HG03442 (cell line): ENCODE data around the gene ERBB4.

Experiments
- ATAC-seq: cut with Tn5 transposase; IDR thresholded peaks from one replicate; pipeline ENCODE4 v1.9.1; 2021; ENCODE audit warnings: mild to moderate bottlenecking, moderate library complexity; ENCODE audit not compliant: unreplicated experiment

Gene ERBB4

DNA sequence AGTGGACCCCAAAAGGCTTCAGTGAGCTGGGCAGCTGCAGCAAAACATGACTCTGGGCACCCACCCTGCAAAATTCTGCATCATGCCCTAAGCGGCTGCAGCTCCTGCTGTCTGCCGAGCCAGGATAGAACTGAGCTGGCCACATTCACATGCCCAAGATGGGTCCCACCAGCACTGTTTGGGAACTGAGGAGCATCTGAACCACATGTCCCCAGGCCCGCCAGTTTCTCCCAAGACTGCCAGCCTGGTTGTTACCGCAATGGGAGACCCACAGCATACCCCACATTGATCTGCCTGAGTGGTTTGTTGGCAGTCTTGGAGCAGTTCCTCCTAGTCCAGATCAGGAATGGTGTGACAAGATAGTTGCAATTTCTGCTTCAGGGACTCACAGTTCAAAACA, 1035.4 kb downstream of the ERBB4 start:
- ATAC-seq = no peak

DNA sequence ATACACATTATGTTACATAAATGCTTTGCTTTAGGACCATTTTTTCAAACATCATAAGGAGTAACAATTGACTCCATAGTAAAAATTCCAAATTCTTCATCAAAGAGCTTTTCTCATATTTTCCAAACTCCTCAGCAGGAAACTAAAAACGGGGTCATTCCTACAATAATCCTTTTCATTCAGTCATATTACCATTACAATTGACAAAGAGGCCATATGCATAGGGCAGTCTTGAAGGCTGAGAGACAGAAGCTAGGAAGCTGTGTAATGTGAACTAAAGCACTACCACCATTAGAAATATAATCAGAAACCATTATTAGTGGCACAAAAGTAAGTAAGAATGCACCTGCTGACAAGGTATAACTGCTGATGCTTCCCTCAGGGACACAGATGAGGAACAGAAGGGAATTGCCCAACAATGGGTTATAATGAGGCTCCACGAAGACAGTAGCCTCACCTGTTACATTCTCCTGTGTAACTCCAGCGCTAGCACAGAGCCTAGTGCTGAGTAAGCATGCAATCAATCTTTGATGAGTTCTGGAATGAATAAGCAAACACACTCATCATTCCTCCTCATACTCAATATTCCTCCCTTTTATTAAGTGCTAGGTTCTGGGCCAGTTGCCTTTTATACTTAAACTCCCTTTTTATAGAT, 1039.9 kb downstream of the ERBB4 start:
- no peak for ATAC-seq

DNA sequence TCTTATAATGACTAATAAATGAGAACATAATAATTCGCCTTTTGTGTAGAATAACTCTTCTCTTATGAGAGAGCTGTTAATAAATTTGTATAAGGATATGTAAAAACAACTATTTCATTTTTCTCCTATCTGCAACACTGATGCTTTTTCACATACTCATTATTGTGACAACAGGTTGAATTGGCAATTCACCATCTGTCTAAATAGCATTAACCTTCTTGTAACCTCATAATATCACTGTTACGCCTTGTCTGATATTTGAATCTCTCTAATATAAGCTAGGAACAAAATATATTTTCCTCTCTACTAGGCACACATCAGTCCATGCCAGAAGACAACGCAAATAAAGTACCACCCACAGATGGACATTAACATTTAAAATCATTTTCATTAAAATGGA, 1043.3 kb downstream of the ERBB4 start:
- ATAC-seq = no peak

DNA sequence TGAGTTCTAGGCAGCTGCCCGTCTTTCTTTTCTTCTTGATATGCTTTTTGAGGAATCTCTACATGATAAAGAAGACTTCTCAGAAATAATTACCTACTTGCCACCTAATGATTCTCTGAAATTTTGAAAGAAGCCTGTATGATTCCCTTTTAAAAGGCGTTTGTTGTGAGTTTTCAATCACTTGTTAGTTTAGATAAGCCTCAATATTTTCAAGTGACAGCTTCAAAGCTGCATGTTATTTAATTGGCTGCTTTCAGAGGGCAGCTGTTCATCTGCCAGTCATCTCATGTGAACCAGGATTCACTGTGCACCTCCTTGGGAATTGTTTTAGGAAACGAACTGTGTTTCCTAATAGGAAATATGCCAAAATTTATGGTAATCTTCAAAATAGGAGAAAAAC, 1044.1 kb downstream of the ERBB4 start:
- ATAC-seq = no peak

DNA sequence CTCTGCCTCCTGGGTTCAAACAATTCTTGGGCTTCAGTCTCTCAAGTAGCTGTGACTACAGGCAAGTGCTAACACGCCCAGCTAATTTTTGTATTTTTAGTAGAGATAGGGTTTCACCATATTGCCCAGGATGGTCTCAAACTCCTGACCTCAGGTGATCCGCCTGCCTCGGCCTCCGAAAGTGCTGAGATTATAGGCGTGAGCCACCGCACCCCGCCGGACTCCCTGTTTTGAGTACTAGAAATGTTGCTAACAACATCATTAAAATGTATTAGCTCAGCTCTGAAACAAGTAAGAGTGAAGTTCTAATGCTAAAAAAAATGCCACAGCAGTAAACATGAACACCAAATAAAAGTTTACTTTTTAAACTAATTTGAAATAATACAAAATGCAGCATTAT, 1044.5 kb downstream of the ERBB4 start:
- ATAC-seq = no peak

DNA sequence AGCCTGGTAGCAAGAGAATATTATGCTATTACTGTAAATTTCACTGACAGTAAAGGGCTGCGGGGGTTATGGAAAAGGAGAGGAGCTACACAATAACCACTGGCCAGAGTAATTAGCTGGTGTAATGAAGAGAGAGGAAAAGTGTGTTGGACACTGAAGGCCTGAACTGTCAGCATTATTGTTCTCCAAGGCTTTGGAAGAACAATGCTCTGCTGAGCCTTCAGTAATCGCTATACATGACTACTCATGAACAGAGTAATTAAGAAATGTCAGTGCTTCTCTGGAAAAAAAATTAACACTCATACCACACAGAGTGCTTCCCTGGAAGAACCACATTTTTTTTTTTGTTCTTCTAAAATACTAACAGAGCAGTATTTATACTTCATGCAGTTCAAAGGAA, 1050.9 kb downstream of the ERBB4 start:
- no peak for ATAC-seq

DNA sequence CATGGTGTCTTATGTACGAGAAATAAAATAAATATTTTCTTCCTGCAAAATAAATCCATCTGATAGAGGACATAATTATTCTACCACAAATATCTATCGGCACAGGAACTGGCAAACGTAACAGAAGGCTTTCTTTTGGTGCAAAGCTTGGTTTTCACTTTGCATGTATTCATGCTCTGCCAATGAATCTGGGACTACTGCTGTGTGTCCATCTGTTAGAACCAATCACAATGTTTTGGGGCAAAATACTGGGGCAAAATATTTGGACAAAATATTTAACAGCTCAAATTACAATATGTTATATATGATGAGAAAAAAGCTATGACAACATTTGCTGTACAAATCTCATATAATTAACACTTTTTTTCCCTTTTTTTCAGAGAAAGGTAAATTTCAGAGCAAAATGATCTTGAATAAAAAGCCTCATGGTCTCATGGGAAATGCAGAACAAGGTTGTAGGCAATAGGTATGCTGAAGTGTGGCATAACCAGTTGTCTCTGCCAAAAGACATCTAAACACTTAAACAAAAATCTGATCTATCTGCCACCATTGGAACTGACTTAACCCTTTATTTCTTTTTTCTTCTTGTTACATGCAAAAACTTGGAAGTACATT, 1059.0 kb downstream of the ERBB4 start:
- ATAC-seq = no peak

DNA sequence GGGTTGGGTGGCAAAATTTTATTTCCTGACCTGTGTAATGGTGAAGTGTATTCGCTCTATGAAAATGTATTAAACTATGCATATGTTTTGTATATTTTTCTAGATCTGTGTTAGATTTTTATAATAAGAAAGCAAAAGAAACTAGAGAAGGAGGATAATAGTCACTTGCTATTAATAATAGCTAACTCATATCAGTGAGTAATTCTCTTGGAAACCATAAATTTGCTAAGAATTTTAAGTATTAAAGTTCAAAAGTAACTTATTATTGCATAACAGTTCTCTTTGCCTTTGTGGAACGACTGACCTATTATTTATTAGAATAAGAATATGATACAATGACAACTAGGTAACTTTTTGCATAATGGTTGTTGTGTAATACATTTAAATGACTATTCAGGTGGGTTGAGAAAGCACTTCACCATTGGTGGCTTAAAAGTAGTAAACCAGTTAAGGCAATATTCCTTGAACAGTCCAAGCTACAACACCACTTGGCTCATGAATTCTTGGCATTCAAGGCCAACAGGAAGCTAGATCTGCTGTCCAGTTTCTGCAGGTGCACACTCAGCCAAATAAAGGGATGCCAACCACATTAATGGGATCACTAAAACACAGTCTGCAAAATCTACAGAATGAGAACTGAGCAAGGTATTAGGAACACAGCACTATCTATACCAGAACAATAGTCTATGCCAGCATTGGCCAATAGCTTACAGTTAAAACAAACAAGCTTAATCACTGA, 1060.9 kb downstream of the ERBB4 start:
- no peak for ATAC-seq

DNA sequence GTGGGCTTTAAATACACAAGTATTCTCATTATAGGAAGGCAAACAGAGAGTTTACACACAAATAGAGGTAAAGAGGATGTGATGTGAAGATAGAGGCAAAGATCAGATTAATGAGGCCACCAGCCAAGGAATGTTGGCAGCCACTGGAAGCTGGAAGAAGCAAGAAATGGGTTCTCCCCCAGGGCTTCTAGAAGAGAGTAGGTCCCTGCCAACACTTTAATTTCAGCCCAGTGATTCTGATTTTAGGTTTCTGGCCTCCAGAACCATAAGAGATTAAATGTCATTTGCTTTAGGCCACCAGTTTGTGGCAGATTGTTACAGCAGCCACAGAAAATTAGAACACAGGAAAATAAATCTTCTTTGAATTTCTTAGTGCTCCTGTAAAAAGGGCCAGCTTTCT, 1065.5 kb downstream of the ERBB4 start:
- no peak for ATAC-seq

DNA sequence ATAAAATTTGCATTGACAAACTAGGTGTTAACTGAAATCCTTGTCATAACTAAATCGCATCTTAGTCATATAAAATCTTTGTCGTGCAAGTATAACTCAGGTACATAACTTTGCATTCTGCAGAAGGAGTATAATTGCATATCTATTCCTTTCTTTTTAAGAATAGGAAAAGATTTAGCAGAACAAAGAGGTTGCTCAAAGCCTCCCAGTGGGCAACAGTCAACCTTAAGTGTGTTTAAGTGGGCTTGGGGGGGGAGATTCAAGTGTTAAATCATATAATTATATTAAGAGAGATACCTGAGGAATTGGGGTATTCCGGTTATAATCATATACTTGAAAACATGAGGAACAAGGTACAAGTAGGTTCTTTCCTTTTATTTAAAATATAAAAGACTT, 1068.9 kb downstream of the ERBB4 start:
- ATAC-seq = no peak

DNA sequence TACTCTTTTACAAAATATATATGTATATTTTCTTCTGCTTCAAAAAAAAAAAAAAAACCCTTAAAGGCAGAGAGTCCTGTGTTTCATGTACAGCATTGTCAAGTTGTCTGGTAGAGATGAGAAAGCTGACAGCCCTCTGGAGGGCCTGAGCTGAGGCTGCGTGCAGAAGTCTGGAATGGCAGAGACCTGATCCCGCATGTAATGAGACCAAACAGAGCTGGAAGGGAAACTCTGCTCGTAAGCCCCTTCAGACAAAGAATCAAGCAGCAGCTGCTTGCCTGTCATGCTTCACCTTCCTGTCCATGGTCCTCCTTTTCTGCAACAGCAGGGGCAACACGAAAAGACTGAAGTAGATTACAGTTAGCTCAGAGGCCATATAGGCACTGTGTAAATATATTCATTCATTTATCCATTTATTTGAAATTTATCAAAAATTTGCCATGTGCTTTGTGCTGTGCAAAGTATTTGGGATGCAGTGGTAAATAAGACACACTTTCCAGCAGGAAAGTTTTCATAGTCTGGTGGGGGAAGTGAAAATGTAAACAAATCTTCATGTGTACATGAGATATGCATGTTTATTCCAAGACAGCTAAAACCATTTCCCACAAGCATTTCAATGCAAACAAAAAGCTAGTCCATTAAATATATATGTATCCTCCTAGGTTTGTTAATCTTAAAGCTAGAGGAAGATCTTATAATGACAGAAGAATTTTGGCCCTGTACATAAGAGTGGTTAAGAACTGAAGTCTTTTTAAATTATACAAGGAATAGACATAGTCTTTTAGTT, 1069.5 kb downstream of the ERBB4 start:
- ATAC-seq = no peak

DNA sequence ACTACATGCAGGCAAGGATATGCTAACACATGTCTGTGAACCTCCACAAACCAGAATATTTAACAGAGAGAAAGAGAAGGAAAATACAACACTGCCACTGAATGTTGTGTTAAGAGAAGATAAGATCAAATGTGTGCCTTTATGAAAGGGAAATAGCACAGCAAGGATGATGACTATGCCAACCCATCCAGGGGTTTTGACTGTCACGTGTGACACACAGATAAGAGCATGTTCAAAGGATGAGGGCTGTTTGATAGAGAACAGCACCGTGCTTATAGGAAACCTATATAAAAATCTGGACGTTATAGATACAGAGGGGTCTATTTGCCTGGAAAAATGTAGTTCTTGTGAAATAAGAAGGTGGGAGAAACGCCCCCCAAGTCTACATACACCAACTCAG, 1070.4 kb downstream of the ERBB4 start:
- ATAC-seq = no peak

DNA sequence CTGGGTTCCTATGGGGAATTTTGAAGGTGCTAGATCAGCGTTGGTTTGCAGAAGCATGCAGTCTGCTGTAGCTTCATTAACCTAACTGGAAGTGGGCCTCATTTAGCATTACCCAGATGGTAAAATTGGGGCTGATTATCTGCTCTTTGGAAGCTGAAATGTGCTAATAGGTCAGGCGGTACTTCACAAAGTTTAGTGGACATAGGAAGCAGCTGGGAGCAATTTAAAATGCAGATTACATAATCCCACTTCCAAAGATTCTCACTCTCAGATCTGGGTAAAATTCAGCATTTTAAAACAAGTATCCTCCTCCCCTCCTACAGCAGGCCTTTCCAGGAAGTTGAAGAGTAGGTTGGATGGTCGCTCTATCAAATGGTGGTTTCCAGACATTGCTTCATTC, 1075.2 kb downstream of the ERBB4 start:
- no peak for ATAC-seq

DNA sequence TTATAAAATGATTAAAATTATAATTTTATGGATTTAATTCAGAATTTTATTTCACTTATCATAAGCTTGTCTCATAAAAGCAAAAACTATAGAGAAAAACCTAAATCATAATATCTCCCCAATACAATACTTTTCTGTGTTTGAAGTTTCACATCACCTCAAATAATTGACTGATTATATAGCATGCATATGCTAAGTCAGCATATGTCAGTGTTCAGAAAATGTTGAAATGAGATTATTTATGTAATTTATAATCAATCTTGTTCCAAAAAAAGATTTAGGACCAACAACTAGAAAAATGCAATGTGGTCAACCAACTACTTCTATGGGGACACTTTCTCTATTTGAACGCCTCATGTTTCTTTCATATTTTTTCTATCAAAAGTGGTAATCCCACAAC, 1079.6 kb downstream of the ERBB4 start:
- no peak for ATAC-seq

DNA sequence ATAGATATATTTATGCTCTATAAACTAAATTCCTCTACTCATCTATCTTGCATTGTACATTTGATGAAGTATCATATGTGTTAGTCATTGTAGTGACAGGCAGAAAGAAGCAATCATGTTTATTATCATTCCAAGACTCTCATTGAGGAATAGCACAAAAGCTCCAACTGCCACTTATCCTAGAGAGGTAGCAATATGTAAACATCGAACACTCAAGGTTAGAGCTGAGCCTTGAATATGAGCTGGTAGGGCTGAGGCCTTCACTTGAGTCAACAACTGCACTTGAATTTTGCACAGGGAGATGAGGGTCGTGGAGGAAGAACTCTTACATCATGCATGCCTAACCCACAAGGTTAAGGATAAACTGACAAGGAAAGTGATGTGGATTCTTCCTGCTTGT, 1081.3 kb downstream of the ERBB4 start:
- ATAC-seq = no peak

DNA sequence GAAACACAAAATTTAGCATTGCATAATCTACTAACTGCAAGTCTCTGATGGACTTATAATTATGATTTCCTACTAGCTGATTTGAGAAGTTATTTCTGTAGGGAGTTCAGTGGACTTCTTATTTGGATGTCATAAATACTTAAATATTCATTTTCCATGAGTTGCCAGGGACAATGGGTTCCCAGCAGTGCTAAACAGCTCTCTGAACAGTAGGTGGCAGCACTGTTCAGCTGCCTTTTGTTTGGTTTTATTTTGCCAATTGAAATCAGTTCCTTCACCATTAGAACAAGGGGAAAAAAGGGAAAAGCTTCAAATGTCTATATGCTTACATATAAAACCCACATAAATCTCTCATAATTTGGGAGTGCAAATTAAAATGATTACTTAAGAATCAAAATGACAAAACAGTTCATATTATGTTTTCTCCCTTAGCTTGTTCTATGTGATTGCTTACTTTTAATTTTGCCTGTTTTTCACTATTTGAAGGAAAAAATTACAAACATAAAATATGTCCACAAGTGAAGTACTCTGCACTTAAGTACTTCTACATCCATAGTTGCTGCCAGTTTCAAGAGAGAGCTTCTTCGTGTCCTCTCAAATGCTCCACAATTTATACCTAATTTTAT, 1083.3 kb downstream of the ERBB4 start:
- peak; percentile 84 for ATAC-seq

DNA sequence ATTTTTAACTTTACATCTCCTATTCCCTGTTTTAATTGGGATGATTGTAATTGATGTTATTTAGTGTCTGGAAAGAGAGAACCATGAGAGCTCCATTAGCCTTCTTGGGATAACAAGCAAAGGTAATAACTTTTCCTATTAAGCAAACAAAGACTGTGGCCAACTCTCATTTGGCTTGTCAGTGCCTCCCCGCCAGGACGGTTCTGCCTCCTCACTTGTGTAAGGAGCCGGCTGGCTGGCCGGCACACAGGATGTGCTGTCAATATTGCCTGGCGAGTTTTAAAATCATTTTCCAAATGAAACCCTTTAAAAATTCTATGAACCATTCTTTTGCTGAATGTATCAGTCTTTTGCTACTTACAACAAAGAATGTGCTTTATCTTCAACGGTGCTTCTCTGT, 1083.9 kb downstream of the ERBB4 start:
- no peak for ATAC-seq

DNA sequence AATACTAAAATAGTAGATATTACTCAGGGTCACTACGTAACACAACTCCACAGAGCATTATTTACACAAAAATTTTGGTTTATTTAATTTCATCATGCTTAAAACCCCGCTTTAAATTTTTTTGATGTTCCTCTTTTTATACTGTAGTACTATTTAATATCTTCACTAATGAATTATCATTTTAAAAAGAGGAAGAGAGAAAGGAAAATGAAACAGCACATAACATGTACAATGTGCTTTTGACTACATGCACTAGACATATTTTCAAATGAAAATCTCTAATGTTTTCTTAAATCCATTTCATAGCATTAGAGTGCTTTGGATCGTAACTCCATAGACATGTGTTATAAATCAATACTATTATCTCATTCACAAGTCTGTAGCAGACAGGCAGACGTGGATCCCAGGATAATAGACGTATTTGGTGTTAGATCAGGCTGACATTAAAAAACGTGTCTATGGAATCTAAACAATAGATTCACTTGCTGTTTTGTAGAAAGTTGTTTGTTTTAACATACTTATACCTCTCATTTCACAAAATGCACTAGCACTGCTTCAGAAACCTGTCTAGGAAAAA, 1085.2 kb downstream of the ERBB4 start:
- no peak for ATAC-seq

DNA sequence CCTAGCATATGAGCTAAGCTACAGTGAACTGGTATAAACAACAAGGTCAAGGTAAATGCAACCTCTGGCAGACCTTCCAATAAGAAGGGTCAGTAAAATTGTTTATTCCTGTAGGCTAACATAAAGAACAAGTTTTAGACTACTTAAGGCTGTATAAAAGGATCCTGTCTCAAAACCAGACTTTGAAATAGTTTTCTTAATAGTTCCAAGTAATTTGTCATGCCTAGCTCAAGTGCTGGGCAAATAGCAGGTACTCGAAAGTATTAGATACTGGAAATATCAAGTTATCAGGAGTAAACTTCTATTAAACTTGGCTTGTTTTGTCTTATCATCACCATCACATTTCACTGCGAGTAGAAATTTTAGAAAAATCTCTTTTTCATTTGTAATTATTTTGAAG, 1087.0 kb downstream of the ERBB4 start:
- ATAC-seq = no peak

DNA sequence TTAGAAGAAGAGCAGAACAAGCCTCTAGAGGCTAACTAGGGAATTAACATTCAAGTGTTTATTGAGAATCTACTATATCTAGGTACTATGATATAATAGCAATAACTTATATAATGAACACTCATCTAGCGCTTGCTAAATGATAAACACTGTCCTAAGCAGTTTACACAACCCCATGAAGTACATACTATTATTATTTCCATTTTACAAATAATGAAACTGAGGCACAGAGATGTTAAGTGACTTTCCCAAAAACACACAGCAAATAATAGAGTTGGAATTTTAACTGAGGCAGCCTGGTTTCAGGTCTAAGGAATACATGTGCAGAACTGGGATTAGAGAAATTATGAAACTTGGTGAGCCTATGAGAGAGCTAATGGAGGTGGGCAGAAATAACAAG, 1088.8 kb downstream of the ERBB4 start:
- ATAC-seq = no peak

DNA sequence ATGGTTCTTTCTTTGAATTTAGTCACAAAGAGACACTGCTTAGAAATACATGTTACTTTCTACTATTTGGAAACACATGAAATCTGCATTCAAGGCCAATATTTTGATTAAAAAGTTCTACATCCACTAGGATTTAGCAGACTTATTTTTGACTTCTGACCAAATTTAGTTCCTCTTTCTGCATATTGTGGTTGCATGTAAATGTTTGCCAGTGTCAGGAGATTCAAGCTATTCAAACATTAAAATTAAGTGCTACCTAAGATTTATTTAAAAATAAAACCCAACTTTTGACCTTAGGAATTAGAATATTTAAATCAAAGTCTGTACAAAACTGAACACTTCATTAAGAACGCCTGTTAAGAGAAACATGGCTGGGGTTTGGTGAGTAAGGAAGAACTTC, 1091.1 kb downstream of the ERBB4 start:
- ATAC-seq = no peak
